GM23338 (cell line): ENCODE data around the gene CTTNBP2. TPM values are rescaled to one million over a fixed set of nuclear protein-coding genes. Genes with fewer than 3 reads are reported as not detected.

ENCODE experiments used
- ATAC-seq: fragments of 200-7000 bp; cut with Tn5 transposase; 3 replicates; pipeline ENCODE4 v1.9.1; 2020
- DNase-seq: peaks from one replicate; pipeline ENCODE4 v3.0.0-alpha.2; 2015; ENCODE audit warnings: low spot score
- H2AFZ ChIP-seq: fragments of 200-600 bp; sonication (generic); 2 replicates; pipeline ENCODE4 v1.8.0; 2016; ENCODE audit warnings: antibody characterized with exemption, mild to moderate bottlenecking, moderate library complexity
- H3F3A ChIP-seq: fragments of 200-600 bp; sonication (generic); replicated peaks from 2 replicates; pipeline ENCODE4 v1.8.0; 2017; ENCODE audit warnings: antibody characterized with exemption, mixed run types, low read depth
- H3K27ac ChIP-seq: fragments of 200-600 bp; sonication (generic); 2 replicates; pipeline ENCODE4 v1.6.1; 2016; ENCODE audit warnings: low read depth
- H3K27me3 ChIP-seq: fragments of 200-600 bp; sonication (generic); 2 replicates; pipeline ENCODE4 v1.8.0; 2016; ENCODE audit warnings: mild to moderate bottlenecking, mixed run types, moderate library complexity; ENCODE audit not compliant: insufficient read depth
- H3K36me3 ChIP-seq: fragments of 200-600 bp; sonication (generic); 2 replicates; pipeline ENCODE4 v1.8.0; 2016; ENCODE audit warnings: mild to moderate bottlenecking; ENCODE audit not compliant: insufficient read depth
- H3K4me1 ChIP-seq: fragments of 200-600 bp; sonication (generic); 2 replicates; pipeline ENCODE4 v1.8.0; 2016; ENCODE audit warnings: mild to moderate bottlenecking, moderate library complexity; ENCODE audit not compliant: insufficient read depth
- H3K4me2 ChIP-seq: fragments of 200-600 bp; sonication (generic); 2 replicates; pipeline ENCODE4 v1.7.1; 2017; ENCODE audit warnings: mixed run types
- H3K4me3 ChIP-seq: fragments of 200-600 bp; sonication (generic); 2 replicates; pipeline ENCODE4 v1.6.1; 2016; ENCODE audit warnings: mixed run types
- H3K79me2 ChIP-seq: fragments of 200-600 bp; sonication (generic); replicated peaks from 2 replicates; pipeline ENCODE4 v1.8.0; 2017; ENCODE audit warnings: mild to moderate bottlenecking; ENCODE audit not compliant: insufficient read depth
- H3K9me2 ChIP-seq: fragments of 200-600 bp; sonication (generic); 2 replicates; pipeline ENCODE4 v1.8.0; 2017; ENCODE audit not compliant: insufficient read depth
- H4K20me1 ChIP-seq: fragments of 200-600 bp; sonication (generic); replicated peaks from 2 replicates; pipeline ENCODE4 v1.8.0; 2017; ENCODE audit warnings: mild to moderate bottlenecking; ENCODE audit not compliant: insufficient read depth
- H3K27ac Mint-ChIP-seq: 2 replicates; pipeline ENCODE4 v1.8.0; 2020; ENCODE audit warnings: inconsistent platforms, mild to moderate bottlenecking, moderate library complexity, mixed read lengths
- H3K27me3 Mint-ChIP-seq: 3 replicates; pipeline ENCODE4 v1.8.0; 2022; ENCODE audit warnings: low read depth, mild to moderate bottlenecking, moderate library complexity, mixed read lengths, inconsistent platforms; ENCODE audit not compliant: insufficient read depth, poor library complexity
- H3K36me3 Mint-ChIP-seq: 3 replicates; pipeline ENCODE4 v1.8.0; 2021; ENCODE audit warnings: low read depth, mild to moderate bottlenecking, inconsistent platforms, moderate library complexity, mixed read lengths
- H3K4me1 Mint-ChIP-seq: 3 replicates; pipeline ENCODE4 v1.8.0; 2020; ENCODE audit warnings: mild to moderate bottlenecking, inconsistent platforms, mixed read lengths
- H3K4me3 Mint-ChIP-seq: 3 replicates; pipeline ENCODE4 v1.8.0; 2021; ENCODE audit warnings: moderate library complexity, mild to moderate bottlenecking, inconsistent platforms, mixed read lengths
- H3K9me3 Mint-ChIP-seq: 3 replicates; pipeline ENCODE4 v1.8.0; 2020; ENCODE audit warnings: moderate library complexity, mild to moderate bottlenecking, inconsistent platforms, mixed read lengths
- CREB1 ChIP-seq: fragments of 250-450 bp; sonication (Bioruptor Pico); IDR thresholded peaks from 2 replicates; pipeline ENCODE4 v1.5.0; 2020; ENCODE audit warnings: low read depth, mild to moderate bottlenecking, moderate library complexity
- CTCF ChIP-seq, 2 experiments: fragments of 200-600 bp in 1 of 2; sonication (generic) in 1 of 2; conservative IDR thresholded peaks; 2 replicates each; pipeline versions ENCODE4 v1.5.1 to v1.6.1; 2016 to 2017; ENCODE audit warnings: antibody characterized with exemption in 2 of 2, low read depth in 2 of 2, mild to moderate bottlenecking in 2 of 2, moderate library complexity in 1 of 2
- ETS1 ChIP-seq: IDR thresholded peaks from 2 replicates; pipeline ENCODE4 v1.6.1; 2016; ENCODE audit warnings: antibody characterized with exemption
- EZH2 ChIP-seq: fragments of 200-600 bp; sonication (generic); IDR thresholded peaks from one replicate; pipeline ENCODE4 v1.8.0; 2017; ENCODE audit warnings: antibody characterized with exemption, mild to moderate bottlenecking, low read depth; ENCODE audit not compliant: unreplicated experiment
- EZH2phosphoT487 ChIP-seq: fragments of 200-600 bp; sonication (generic); IDR thresholded peaks from one replicate; pipeline ENCODE4 v1.8.1; 2018; ENCODE audit warnings: antibody characterized with exemption; ENCODE audit not compliant: unreplicated experiment
- JUNB ChIP-seq: IDR thresholded peaks from one replicate; pipeline ENCODE4 v1.6.1; 2016; ENCODE audit warnings: antibody characterized with exemption; ENCODE audit not compliant: unreplicated experiment
- NANOG ChIP-seq: IDR thresholded peaks from 2 replicates; pipeline ENCODE4 v1.6.1; 2016; ENCODE audit warnings: antibody characterized with exemption, borderline replicate concordance
- POLR2AphosphoS5 ChIP-seq: IDR thresholded peaks from 2 replicates; pipeline ENCODE4 v1.6.1; 2016; ENCODE audit warnings: antibody characterized with exemption, low read depth
- REST ChIP-seq: IDR thresholded peaks from one replicate; pipeline ENCODE4 v1.6.1; 2018; ENCODE audit warnings: antibody characterized with exemption; ENCODE audit not compliant: unreplicated experiment
- STAT1 ChIP-seq: IDR thresholded peaks from one replicate; pipeline ENCODE4 v1.6.1; 2016; ENCODE audit warnings: antibody characterized with exemption; ENCODE audit not compliant: unreplicated experiment
- ZNF114 ChIP-seq: fragments of 250-450 bp; sonication (Bioruptor Pico); IDR thresholded peaks from 2 replicates; pipeline ENCODE4 v1.5.0; 2020; ENCODE audit warnings: mild to moderate bottlenecking, moderate library complexity
- ZNF331 ChIP-seq: fragments of 250-450 bp; sonication (Bioruptor Pico); IDR thresholded peaks from 2 replicates; pipeline ENCODE4 v1.5.0; 2020; ENCODE audit warnings: low read depth, mild to moderate bottlenecking, moderate library complexity
- polyA plus RNA-seq: library from polyadenylated mRNA; unstranded; fragments of >200 nt; fragmentation: Nextera tagmentation; extraction: Ambion mirVana; gene quantifications from 2 replicates; pipeline ENCODE4 v1.2.1, GENCODE V29; 2016
- total RNA-seq: library from RNA; depleted of rRNA; stranded (reverse); fragments of >200 nt; shearing (Covaris generic); gene quantifications from 2 replicates; pipeline ENCODE4 v1.2.3, GENCODE V29; 2014

Gene CTTNBP2
- total and polyA plus RNA-seq, 2 experiments from 2014 or later = 26.8 to 30.7 TPM

GRCh38 chr7:117771756-117772155 is 101.5 kb downstream of the CTTNBP2 start:
- H3K4me1 Mint-ChIP-seq = peaks cover 8% of the 10 kb centered on the region; the same call in 2 of the 3 replicates
- Histone ChIP-seq H3K4me2 (no peak overlapping the region), H3K27me3 (no peaks in the 10 kb centered on the region), H3F3A (no peaks in the 10 kb centered on the region), H2AFZ (no peak overlapping the region), H3K27ac (no peak overlapping the region), H3K4me1 (no peaks in the 10 kb centered on the region; the same call in 1 of the 2 replicates), H3K36me3 (peaks cover 4% of the 10 kb centered on the region), H4K20me1 (0 out of 2 replicates have a peak, but pooled peaks cover 7% of the 10 kb centered on the region), H3K9me2 (no peaks in the 10 kb centered on the region), H3K79me2 (no peaks in the 10 kb centered on the region), H3K4me3 (no peak overlapping the region)
- DNase-seq = no peak
- H3K4me3 Mint-ChIP-seq = no peak overlapping the region
- no peak for ATAC-seq
- peaks cover 19% of the 10 kb centered on the region for H3K36me3 Mint-ChIP-seq
- H3K27ac Mint-ChIP-seq = peak overlapping the region; percentile 29; the same call in 1 of the 2 replicates
- peaks cover 4% of the 10 kb centered on the region for H3K27me3 Mint-ChIP-seq
- TF ChIP-seq EZH2 (no peak), CTCF (conservative IDR thresholded peaks at IDR 0.05; ENCODE audit: low read depth in 2 of 2) (no peak), ETS1 (no peak), STAT1 (no peak), ZNF331 (CRISPR knock-in tag) (no peak), CREB1 (CRISPR knock-in tag) (no peak), EZH2phosphoT487 (no peak)
- no peaks in the 10 kb centered on the region for H3K9me3 Mint-ChIP-seq

- H3K9me2 ChIP-seq = no peaks in the 10 kb centered on the region; the same call in 1 of the 2 replicates
- no peak overlapping the region for H3K27ac Mint-ChIP-seq
- H3K4me3 Mint-ChIP-seq = no peak overlapping the region
- H3F3A ChIP-seq = no peaks in the 10 kb centered on the region
- no peaks in the 10 kb centered on the region for H3K79me2 ChIP-seq
- no peak overlapping the region for H3K4me3 ChIP-seq
- DNase-seq (no peak), ATAC-seq (no peak)
- no peak overlapping the region for H3K4me2 ChIP-seq
- H3K36me3 ChIP-seq = peaks cover 5% of the 10 kb centered on the region; the same call in 1 of the 2 replicates
- H3K9me3 Mint-ChIP-seq = no peaks in the 10 kb centered on the region
- 0 out of 2 replicates have a peak, but pooled peaks cover 7% of the 10 kb centered on the region for H4K20me1 ChIP-seq
- no peak overlapping the region for H3K27ac ChIP-seq
- no peak overlapping the region for H2AFZ ChIP-seq
- H3K27me3 Mint-ChIP-seq = peaks cover 4% of the 10 kb centered on the region
- H3K4me1 ChIP-seq = no peaks in the 10 kb centered on the region
- peaks cover 17% of the 10 kb centered on the region for H3K36me3 Mint-ChIP-seq
- no peaks in the 10 kb centered on the region for H3K27me3 ChIP-seq
- peaks cover 6% of the 10 kb centered on the region; the same call in 1 of the 3 replicates for H3K4me1 Mint-ChIP-seq
- TF ChIP-seq JUNB (no peak), NANOG (no peak), REST (no peak), ZNF331 (CRISPR knock-in tag) (no peak), ZNF114 (CRISPR knock-in tag) (no peak), EZH2phosphoT487 (no peak), EZH2 (no peak), CTCF (conservative IDR thresholded peaks at IDR 0.05; ENCODE audit: low read depth in 2 of 2) (no peak), ETS1 (no peak), CREB1 (CRISPR knock-in tag) (no peak), POLR2AphosphoS5 (no peak), STAT1 (no peak)
These were observed 104.2 kb downstream of the CTTNBP2 start for GRCh38 chr7:117769085-117769484.
